NCI-H446 (cell line): Measurements from ENCODE around the gene LEUTX.

Experiments
- DNase-seq, 2 experiments: peaks; one replicate each; lab custom pipeline; 2025; lab: John Stamatoyannopoulos, UW

The LEUTX gene

DNA sequence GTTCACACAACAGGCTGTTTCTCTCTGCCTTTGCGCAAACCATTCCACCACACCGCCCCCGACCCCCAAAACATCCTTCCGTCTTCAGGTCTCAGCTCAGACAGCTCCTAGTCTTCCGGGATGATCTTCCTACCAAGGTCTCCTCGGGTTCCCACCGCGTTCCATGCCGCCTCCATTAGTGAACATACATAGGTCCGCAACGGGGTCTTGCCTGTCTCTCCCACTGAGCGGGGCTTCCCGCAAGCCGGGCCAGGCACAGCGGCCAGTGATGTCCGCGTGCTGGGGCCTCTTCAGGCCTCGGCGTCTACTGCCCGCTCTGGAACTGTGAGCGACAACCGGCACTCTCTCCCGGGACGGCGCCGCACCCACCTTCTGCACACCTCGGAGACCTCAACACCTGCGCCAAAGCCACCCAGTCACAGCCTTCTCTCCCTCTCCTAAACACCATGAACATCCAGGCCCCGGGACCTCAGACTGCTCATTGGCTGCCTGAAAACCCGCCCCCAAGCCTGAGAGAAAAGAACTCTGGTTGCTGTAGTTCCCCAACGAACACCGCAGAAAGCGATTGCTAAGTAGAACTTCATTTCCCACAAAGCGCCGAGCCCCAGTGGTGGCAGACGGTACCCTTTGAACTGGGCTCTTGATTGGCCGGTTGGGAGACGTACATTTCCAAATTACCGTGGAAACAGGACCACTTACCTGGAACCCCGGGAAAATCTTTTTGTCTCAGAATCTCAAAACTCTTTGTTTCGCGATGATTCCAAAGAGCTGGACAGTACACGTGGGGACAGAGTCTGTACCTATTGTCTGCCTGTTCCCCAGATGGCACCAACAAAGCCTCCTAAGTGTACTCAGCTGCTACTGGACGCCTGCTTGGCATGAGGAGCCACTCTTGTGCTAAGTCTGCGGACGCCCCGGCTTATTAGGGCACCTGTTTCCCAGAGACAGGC lies 45.8 kb downstream of the LEUTX start:
- DNase-seq = peak; percentile 82 to 92

DNA sequence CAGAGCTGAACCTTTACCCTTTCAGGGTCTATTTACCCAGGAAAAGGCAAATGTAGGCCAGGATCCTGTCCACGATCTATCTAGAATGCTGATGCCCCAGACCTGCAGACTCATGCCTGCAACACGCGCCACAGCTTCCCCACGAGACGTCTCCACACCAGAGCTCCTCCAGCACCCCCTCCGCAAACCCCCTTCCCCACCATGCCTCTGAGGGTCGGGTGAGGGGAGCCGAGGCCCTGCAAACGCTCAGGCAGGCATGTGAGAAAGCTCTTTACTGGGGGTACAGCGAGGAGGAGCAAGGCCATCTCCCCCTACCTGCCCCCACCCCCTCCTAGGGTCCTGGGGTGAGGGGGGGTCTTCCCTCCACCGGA lies 46.4 kb downstream of the LEUTX start:
- no peak for DNase-seq

DNA sequence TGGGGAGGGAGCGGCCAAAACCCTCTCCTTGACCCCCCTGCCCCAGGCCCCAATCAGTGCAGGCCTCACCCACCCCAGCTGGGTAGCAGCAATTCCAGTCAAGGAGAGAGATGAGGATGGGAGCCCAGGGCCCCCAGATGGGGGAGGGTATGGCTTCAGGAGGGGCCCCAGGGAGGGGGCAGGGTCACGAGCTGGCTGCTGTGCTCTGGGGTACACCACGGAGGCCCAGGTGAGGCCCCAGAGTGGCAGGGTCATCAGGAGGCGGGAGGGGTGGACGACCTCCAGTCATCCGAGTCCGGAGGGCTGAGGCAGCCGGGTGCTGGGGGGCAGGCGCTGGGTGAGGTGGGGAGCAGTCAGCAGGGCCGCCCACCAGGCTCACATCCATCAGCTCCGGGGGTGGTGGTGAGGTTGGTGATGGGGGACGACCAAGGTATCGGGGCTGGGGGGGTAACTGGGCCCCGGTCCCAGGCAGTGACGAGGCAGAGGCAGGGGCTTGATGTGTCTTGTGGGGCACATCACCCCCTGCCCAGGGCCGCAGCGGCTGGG lies 47.0 kb downstream of the LEUTX start:
- DNase-seq = no peak

DNA sequence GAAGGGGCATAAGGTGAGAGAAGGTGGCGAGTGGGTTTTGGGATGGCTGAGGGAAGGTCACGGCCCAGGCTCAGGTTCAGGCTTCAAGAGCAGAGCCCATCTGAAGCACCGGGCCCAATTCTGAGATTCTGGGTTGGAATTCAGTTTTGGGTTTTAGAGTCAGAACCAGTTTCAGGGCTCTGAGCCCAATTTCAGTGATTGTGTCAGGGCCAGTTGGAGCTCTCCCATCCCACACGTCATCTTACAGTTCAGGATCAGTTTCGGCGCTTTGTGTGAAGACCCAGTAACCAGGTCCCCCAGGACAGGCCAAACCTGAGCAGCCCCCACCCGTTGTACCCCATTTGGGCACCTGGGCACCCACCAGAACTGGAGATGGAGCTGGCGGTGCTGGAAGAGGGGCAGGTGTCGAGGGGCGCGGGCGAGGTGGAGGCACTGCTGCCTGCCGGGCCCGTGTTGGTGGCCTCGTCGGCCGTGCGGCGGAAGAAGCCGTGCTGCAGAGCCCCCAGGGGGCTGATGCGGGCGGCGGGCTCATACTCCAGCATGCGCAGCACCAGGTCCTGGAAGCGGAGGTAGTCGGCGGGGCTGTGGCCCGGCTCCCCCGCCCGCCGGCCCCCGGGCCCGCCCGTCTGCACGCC lies 47.8 kb downstream of the LEUTX start:
- DNase-seq = no peak

DNA sequence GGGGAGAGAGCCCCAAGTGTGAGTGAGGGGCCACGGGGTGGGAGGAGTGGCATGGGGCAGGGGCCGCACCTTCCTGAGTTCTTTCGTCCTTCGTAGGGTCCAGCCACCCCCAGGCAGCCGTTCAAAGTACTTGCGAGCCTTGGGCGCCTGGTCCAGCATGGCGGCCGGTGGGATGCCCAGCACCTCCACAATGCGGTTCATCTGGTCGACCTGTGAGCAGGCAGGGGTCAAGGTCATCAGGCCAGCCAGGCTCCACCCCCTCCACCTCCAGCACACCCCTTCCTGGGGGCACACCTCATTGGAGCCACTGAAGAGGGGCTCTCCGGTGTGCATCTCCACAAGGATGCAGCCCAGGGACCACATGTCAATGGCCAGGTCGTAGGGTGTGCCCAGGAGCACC lies 48.6 kb downstream of the LEUTX start:
- DNase-seq = no peak

DNA sequence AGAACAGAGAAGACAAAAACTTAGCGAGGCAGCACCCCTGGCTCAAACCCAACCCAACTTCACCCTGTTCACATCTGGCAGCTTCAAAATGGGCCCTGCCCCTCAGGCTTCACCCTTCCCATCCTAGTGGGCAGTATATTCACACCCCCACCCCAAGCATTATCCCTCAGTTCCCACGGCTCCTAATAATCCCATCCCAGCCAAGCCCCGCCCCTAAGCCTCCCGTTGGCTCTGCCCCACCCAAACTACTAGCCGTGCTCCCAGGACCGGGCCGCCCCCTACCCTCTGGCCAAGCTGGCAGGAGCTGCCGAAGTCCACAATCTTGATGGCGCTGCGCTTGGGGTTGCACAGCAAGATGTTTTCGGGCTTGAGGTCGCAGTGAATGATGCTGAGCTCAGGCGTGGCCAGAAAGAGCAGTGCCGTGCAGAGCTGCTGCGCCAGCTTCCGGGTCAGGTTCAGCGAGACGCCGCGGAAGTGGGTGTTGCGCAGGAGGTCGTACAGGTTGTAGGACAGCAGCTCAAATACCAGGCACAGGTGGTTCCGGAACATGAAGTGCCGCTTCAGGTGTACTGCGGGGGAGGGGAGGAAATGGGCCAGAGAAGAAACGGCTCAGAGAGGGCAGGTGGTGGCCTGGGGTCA lies 49.5 kb downstream of the LEUTX start:
- no peak for DNase-seq

DNA sequence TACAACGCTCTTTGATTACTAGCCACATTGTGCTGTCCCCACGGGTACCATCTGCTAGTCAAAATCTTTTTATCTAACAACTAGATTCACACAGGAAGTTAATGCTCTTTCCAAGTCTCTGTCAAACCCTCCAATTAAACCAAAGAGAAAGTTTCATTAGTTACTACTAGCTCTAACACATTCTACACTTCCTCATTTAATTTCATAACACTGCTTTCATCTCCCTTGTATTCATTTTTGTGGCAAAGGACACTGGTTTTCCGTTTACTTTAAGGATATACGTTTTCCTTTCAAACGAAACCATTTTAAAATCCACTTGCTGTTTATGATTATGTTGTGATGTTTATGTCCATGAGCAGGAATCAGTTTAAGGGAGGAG lies 50.0 kb downstream of the LEUTX start:
- no peak for DNase-seq

DNA sequence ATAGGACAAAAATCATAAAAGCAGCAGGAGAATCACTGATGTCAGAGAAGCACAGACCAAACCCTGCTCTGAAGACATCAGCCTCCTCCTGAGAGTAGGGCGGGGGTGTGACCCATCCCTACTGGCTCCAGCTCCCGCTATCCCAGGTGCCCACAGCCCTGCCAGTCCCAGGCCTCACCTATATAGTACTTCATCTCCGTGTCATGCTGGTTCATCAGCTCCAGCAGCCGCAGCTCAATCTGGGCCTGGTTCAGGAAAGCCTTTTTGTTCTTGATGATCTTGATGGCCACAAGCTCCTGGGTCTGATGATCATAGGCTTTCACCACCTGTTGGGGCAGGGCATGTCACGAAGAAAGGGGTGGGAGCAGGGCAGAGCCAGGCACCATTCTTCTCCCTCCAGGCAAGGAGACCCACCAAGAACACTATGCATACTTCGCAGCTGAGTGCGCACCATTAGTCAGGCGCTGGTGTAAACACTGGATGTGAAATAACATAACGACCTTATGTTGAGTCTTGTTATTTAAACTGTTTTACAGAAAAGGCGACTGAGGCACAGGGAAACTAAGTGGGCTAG lies 51.1 kb downstream of the LEUTX start:
- DNase-seq = no peak

DNA sequence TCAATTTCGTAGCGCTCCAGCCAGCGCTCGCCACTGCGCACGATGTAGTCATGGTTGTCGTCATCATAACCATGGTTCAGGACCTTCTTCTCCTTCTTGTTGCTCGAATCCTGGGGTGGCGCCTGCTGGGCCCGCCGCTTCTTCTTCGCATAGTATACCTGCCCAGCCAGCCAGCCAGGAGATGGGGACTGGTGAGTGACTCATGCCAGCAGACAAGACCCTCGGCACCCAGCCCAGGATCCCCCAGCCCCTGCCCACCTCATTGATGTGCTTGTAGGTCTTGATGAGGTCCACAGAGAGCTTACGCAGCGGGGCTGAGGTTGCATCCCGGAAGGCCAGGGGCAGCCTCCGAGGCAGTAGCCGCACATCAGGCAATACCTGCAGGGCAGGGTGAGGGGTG lies 51.8 kb downstream of the LEUTX start:
- DNase-seq = no peak

DNA sequence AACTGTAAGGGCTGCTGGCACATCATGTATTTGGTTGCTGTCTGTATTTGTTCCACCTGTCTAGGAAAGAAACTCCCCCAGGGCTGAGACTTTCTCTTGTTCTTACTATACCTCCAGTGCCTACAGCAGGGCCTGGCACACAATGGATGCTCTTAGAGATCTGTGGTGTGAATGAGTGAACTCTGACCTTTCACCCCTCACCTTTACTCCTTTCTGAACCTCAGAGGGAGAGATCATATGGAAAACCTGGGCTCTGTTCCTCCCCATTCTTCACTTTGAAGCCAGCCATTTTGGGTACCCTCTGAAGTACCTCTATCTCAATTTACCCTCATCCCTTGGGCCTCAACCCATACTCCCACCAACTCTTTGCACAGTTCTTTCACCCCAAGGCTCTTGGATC lies 52.2 kb downstream of the LEUTX start:
- no peak for DNase-seq

DNA sequence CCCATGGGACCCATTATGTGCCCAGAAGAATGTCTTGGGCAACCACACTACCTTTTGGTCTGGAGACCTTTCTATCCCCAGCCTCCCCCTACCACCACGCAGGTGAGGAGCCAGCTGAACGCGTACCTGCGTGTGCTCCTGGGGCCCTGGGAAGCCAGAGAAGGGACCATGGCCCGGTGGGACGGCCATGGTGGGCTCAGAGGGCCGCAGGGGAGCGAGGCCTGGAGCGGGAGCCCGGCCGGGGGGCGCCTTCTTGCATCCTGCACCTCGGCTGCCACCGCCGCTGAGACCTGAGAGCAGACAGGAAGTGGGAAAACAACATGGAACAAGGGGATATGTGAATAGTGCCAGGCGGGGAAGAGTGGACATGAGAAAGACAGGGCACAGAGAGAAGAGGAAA lies 53.0 kb downstream of the LEUTX start:
- DNase-seq = no peak

DNA sequence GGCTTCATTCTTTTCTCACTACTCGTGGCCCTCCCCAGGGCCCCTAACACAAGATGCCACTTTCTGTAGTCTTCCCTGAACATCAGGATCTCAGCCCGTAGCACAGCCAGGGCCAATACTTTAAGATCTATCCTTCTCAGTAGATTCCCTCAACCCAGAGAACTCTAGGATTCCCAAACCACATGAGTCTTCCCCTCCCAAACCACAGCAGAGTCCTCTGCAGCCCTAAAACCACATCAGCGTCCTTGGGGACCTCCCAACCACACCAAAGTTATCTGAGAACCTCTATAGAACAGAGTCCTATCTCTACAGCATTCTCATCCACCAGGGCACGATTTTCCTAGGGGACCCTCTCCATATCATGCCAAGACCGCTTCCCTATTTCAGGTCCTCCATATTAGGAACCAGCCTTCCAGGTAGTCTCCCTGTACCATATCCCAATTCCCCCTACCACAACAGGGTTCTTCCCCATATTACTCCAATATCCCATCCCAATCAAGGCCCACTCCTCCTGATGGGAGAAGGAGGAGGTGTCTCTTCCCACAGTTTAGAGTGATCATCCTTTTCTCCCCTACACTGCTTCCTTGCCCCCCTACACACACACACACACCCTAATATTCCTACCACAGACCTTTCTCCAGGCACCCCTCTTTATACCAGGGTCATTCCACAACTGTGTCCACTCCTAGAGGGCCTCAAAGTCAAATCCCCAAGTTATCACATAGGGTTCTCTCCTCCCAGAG lies 53.9 kb downstream of the LEUTX start:
- no peak for DNase-seq

DNA sequence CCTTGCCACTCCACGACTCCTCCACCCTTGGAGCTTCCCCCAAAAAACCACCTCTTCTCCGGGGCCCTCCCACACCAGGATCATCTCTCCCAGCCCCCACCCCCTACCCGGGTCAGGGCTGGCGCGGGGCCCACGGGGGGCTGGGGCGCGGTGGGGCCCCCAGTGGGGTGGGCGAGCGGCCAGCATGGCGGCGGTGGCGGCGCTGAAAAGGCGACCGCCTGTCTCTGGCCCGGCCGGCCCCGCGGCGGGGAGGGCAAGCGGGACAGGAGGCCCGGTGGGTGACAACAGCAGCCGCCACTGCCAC lies 54.5 kb downstream of the LEUTX start:
- no peak for DNase-seq

DNA sequence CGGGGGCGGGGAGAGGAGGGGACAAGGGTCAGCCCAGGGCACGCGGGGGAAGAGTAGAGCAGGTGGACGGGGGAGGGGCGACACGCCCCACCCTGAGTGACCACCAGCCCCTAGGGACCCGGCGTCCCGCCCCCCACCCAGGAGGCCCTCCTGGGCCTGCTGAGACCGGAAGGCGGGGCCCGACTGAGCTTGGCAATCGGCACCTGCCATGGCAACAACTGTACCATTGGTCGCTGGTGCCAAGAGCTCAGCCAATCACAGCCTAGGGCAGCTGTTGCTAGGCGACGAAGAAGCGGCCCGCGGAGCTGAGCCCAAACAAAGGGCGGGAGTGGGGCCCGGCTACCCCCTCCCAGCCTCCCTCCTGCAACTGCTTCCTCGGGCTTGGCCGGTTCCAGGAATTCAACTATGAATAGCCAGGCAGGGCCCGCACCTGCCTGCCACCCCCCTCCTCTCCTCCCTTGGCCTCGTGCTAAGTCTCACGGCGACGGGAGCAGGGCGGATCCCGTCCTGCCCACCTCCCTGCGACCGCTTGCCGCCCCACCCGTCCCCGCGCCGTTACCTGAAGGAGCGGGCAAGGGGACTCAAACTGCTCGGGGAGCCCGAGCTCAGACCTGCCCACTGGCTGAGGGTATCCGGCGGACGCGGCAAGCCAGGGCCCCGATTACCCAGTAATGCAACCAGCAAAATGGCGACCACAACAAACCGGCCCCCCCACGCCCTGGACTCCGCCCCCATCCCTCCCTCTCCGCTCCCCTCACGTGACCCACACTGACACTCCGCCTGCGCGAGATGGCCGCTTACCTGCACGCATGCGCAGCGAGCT lies 55.0 kb downstream of the LEUTX start, which contains the start of gene DYRK1B:
DYRK1B (minus strand) TSS at position 699 of the 823 bp plus-strand sequence. CDS start 2,295 bp downstream, outside the sequence.
- DNase-seq = peak; percentile 91 to 94

DNA sequence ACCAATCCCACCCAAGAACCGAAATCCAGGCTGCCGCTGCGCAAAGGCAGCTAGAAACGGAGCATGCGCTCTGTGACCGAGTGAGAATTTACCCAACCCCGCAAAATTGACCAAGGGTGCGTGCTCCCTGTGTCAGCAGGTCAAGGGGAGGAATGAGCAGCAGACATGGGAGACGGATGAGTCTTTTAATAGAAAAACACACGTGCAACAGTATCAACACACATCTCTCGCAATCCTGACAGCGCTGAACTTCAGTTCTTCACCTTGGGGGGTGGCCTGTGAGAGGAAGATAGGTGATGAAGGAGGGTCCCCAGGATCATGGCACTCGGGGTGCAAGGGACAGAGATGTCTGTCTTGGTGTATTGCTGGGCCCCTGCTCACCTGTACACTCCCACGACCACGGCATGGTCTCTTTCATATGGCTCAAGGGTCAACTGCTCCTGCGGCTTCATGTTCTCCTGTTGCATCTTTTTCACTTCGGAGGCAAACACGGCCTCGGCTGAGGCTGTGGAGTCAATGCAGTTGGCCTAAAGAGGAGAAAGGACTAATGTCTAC lies 55.7 kb downstream of the LEUTX start:
- DNase-seq = peak in 1 of 2 experiments; percentile 16
